NCI-H446 treated with DMSO at 0.1 percent for 48 hours (cell line): ENCODE data around the gene CENPS.
"Not testable (repeated sequence)": the region's sequence is repeated elsewhere in the genome, so short reads cannot be mapped to it uniquely, and the experiment has no call there.

Experiments
- DNase-seq: peaks from one replicate; lab custom pipeline; 2025; lab: John Stamatoyannopoulos, UW

CENPS gene

DNA sequence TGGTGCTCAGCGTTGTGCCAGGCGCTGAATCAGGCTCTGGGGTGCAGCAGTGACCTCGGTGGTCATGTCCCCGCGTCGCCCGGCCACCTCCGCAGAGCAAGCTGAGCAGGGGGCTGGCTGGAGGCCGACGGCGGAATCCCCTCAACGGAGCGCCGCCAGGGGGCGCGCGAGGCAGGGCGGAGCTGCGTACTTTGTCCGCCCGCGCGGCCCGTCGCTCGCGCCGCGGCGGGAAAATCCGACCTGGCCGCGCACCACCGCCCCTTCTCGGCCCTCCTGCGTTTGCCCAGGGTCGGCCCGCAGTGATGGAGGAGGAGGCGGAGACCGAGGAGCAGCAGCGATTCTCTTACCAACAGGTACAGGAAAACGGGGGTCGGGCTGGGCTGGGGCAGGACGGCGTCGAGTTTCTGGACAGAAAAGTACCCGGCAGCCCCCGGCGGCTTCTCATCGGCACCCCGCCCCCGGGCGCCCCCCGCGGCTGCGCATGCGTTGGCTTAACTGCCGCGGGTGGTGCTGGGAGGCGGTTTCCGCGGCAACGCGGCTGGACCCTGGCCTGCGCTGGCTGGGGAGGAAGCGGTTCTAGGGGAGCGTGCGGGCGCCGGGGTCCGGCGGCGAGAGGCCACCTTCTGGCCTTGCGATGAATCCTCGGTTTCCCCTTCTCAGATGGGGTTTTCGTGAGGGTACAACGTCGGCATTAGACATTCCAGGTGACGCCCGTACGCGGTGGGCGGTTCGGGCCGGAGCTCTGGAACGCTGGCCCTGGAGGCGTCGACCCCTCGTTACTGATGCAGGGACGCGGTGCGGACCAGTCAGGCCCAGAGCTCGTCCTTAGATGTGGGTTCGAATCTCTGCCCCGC lies at the start of gene CENPS:
CENPS (plus strand) TSS at position 218 of the 854 bp plus-strand sequence; CDS start at position 303, 85 bp downstream.
- DNase-seq, result peak; percentile 82

DNA sequence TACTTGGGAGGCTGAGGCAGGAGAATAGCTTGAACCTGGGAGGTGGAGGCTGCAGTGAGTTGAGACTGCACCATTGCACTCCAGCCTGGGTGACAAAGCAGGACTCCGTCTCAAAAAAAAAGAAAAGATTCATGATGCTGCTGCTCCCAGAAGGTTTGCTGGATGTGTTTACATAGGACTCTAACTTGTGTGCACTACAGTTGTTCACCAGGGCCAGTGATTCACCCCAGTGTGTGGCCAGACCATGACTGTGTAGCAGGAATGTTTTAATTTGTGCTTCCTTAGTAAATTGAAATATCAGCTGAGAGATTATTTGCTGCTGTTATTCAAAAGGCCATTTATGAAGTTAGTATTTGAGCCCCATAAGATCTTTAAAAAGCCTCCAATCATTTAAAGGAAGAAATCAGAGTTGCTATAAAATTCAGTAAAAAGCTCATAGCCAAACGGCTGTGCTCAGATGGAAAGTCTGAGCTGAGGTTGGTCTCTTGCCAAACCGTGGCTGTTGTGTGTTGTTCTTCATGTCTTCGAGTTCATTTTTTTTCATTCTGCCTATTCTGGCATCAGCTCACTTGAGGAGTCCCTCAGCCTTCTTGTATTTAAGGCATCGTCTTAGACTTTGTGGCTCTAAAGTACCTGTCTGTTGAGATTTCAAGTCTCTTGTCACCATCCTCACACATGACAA lies 49.5 kb upstream of the CENPS start:
- no peak for DNase-seq

DNA sequence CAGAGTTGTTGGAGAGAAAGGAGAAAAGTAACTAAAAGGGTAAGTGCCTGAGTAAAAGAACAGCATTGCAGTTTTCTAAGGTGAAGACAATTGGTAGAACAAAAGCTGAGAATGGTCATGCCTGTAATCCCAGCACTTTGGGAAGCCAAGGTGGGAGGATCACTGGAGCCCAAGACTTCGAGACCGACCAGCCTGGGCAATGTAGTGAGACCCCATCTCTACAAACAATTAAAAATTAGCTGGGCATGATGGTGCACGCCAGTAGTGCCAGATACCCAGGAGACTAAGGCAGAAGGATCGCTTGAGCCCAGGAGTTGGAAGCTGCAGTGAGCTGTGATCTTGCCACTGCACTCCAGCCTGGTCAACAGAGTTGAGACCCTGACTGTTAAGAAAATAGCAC lies 46.6 kb upstream of the CENPS start:
- no peak for DNase-seq

DNA sequence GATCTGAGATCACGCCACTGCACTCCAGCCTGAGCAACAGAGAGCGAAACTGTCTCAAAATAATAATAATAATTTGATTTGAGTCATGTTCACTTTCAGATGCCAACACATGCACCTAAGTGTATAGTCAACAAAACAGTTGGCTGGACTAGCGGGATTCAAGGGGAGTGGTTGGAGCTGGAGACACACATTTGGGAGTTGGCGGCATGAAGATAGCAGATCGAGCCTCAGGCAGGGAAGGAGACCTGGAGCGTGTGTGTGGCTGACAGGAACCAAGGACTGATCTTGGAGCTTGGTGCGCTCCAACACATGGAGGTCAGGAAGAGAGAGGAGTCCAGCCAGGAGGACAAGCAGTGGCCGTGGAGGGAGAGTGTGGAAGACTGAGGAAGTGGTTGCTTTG lies 46.0 kb upstream of the CENPS start:
- DNase-seq, result no peak

DNA sequence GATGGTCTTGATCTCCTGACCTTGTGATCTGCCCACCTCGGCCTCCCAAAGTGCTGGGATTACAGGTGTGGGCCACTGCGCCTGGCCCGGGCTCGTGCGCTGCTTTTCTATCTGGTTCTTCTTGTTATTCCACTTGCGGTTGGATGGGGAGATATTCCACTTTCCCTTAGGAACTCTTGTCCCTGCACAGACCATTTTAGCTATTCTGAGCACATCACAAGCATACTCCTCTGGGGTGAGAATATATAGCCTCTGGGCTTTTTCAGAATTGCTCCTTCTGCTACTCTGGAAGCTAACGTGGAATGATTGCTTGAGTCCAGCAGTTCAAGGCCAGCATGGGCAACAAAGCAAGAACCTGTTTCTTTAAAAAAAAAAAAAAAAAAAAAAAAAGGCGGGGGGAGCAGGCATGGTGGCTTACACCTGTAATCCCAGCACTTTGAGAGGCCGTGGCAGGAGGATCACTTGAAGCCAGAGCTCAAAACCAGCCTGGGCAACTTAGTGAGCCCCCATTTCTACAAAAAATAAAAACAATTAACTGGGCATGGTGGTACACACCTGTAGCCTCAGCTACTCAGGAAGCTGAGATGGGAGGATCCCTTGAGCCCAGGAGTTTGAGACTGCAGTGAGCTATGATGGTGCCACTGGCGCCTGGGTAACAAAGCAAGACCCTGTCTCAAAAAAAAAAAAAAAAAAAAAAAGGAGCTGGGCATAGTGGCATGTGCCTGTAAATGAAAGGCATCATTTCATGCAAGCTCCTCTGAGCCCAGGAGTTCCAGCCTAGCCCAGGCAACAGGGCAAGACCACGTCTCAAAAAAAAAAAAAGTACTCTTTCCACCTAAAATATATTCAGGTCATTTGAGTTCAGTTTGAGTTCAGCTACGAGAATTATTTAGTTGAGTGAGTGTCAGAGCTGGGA lies 43.2 kb upstream of the CENPS start:
- DNase-seq, result no peak

DNA sequence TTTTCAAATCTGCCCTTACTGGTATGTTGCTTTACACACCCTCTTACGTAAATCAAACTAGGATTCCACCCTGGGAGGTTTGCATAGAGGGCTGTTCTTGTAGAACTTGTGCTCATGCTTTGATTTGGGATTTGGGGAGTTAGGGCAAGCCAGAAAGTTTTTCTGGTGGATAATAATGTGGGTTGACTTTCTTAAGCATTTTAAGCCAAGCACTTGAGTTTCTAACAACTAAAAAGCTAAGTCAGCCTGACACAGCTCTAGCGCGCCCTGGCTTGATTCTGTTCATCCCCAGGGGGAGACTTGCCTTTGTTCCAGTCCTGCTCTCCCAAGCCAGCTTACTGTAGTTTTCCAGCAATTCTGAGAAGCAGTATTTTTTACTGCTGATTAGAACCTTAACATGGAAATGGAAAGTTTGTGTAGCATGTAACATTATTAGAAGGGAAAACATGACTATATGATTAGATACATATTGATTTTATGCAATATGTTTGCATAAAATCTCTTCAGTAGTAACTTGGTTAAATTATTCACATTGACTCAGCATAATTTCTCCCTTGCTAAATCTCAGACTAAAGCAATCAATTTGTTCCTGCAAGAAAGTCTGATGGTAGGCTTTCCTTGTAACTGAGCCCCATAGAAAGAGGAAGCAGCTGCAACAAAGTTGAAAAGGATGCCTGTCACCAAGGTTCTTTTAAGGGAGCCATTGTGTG lies 42.4 kb upstream of the CENPS start:
- DNase-seq, result no peak

DNA sequence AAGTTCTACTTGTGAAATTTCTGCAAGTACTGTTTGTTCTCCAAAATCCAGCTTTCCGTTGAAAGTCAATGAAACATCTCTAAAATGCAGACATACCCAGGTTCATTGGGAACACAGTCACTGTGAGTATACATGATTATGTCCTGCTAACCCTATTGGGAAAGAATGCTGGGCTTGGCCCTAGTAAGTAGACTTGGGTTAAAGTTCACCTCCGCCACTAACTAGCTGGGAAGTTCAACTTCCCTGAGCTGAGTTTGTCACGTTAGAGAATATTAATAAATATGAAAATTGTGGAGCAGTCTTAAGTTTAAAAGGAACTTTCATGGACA lies 41.9 kb upstream of the CENPS start:
- DNase-seq, result no peak

DNA sequence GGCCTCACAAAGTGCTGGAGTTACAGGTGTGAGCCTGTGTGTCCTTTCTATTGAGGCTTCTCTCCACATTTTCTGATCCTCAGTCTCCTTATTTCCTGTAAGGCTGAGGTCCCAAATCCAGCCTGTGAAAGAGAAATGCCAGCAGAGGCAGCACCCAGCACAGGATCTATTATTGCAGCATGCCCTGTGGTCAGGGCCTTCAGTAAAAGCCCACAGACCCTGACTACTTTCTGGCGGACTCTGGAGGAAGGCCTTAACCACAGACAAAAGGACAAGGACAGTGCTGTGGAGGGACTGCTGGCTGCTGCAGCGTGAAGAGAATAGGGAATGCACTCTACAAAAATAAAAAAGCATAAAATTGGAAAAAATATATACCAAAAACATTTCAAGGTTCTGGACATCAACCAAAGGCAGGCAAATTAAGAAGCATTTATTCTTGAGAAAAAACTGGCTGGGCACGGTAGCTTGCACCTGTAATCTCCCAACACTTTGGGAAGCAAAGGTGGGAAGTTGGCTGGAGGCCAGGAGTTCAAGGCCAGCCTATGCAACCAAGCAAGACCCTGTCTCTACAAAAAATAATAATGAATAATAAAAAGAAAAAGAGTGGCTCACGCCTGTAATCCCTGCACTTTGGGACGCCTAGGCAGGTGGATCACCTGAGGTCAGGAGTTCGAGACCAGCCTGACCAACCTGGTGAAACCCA lies 40.8 kb upstream of the CENPS start:
- DNase-seq, result no peak

DNA sequence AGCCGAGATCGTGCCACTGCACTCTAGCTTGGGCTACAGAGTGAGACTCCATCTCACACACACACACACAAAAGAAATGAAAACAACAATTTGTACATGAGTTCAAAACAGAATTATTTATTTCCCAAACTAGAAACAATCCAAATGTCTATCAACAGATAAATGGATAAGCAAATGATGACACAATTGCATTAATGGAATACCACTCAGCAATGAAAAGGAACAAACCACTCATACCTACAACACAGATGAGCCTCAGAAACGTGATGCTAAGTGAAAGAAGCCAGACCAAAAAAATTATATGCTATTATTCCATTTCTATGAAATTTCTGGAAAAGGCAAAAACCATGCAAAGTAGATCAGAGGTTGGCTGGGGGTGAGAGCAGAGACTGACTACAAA lies 33.4 kb upstream of the CENPS start:
- no peak for DNase-seq

DNA sequence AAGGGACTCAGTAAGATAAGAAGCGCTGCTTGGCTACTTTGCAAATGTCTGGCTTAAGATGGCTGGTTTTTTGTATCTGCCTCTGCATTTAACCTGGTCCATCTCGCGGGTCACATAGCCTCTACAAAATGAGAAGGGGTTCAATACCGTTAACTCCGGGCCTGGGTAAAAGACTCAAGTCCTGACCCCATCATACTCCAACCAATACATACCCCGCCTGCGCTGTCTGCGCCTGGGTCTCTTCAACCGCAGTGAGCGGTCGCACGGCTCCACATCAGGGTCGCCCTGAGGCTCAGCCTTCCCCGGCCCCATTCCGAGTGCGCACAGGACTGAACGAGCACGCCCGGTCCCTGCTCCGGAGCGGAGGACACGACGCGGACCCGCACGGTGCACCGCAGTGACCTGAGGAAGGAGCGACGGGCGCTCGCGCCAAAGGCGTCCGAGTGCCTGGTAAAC lies 31.9 kb upstream of the CENPS start:
- DNase-seq, result peak; percentile 49

DNA sequence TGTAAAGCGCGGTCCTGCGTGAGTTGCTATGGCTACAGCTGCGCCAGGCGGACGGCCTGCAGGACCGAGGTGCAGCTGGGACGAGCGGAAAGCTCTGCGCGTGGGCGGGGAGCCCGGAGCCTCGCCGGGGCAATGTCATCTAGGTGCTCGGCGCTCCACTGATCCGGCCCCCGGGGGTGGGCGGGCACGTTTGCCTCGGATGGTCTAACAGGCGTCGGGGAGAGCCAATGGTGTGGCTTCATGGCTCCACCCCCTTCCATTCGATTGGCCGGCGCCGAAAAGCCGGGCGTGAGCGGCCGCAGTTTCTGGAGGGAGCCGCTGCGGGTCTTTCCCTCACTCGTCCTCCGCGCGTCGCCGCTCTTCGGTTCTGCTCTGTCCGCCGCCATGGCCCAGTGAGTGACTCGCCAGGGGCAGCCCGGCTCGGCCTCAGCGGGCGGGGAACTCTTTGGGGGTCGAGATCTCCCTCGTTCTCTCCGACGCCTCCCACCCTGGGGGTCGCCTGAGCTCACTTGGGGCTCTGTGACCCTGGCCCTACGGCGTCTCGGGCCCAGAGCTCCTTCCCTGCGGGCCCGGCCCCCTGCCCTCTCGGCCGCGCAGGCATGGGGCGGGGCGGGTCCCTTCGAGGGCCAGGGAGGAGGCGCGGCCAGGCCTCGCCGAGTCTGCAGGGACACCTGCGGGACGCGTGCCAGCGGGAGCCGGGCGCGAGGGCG lies 31.3 kb upstream of the CENPS start, which contains the start of gene PGD:
PGD (plus strand) TSS at position 331 of the 710 bp plus-strand sequence; CDS start at position 385, 54 bp downstream.
- peak; percentile 97 for DNase-seq

DNA sequence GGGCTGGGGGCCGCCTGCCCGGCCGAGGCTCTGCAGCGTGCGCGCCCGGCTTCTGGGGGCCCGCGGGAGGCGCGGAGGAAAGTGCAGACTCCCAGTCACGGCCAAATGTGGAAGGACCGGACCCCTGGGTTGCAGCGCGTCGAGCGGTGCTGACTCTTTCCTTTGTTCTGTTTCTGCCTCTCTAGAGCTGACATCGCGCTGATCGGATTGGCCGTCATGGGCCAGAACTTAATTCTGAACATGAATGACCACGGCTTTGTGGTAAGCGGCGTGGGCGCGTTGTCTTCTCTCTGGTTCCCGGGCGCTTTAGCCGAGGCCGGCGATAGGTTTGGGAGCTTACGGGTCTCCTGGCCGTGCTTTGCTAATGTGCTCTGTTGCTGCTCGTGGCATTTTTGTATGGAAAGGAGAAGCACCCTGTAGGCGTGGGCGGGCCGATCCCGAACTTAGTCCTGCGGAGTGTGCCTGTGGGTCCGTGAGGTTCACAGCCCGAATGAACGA lies 30.7 kb upstream of the CENPS start:
- no peak for DNase-seq

DNA sequence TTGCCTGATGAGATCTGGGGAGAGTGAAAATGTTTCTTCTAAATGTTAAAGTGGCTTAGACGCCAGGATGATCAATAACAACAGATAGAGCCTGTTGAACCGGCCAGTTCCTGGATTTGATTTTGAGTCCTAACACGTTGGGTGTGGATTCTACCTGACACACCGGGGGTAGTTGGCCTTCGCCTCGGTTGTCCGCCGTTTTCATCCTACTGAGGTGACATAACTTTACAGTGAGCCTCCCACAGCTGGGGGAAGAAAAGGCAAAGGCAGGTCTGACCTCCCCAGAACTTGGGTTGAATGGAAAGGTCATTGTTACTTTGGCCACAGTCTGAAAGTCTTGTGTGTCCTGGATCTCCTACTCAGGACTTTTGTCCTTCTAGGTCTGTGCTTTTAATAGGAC lies 30.2 kb upstream of the CENPS start:
- DNase-seq, result no peak

DNA sequence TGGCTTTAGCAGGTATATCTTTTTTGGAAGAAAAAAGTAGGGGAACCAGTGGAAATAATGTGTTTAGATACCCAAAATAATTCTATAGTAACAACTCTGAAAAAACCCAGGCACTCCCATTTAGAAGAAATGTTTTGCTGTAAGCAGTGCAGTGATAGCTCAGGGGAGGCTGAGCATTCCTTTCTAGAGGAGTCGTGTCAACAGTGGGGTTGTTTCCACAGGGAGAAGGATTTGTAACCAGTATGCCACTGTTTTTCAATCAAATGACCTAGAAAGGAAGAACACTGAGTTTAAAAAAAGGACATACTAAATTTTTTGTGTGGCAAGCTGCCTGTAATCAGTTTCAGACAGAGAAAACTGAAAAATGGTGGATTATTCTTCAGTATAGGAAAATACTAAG lies 29.0 kb upstream of the CENPS start:
- no peak for DNase-seq

DNA sequence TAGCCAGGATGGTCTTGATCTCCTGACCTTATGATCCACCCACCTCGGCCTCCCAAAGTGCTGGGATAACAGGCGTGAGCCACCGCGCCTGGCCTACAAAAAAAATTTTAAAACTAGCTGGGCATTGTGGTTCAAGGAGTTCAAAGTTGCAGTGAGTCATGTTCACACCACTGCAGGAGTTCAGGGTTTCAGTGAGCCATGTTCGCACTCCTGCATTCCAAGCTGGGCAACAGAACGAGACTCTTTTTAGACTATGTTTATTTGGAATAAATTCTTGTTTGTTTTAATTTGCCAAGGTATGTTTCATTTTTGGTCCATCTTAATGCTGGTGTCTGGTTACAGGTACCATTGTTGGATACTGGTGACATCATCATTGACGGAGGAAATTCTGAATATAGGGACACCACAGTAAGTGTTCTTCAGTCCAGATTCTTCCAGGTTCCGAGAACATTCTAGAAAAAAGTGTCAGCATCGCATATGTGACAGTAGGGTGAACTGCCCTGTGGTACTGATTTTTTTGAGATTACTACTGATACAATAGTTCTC lies 27.4 kb upstream of the CENPS start:
- DNase-seq, result no peak

DNA sequence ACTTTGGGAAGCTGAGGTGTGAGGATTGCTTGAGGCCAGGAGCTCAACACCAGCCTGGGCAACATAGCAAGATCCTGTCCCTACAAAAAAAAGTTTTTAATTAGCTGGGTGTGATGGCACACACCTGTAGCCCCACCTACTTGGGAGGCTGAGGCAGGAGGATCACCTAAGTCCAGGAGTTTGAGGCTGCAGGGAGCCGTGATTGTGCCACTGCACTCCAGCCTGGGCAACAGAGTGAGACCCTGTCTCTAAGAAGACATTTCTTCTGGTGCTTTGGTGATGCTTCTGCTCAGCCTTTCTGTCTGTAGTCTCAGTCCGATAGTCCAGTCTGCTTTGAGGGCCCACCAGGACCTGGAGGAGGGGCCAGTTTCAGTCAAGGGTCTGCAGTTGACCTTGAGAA lies 23.0 kb upstream of the CENPS start:
- no peak for DNase-seq

DNA sequence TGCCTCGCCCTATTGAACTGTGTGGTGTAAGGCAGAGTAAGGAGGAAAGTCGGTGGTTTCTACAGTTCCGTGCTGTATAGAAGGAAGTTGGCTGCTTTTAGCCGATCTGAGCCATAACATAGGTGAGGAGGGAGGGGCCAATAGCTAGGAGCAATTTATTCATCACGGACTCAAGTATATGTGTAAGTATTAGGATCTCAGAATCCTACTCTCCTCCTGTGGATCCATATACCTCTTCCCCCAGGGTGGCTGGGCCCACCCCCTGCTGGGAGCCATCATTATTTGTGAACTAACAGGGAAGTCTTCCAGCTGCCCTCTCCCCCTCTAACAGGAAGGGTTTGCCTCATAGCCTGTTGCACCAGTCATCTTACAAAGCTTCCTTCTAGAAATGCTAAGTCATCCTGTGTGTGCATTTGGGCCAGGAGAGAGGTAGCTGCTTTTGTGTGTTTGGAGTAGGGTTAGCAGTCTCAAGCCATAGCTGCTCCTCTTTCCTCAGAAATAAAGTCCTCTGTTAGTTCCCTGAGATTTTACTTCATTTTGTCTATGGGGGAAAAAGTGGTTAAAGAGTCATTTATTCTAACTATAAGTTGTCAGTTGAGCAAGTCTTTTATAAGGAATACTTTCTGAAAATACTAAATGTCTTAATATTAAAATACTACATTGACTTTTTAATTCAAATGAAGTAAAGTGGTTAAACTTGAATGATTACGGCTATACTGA lies 14.9 kb upstream of the CENPS start:
- DNase-seq, result no peak

DNA sequence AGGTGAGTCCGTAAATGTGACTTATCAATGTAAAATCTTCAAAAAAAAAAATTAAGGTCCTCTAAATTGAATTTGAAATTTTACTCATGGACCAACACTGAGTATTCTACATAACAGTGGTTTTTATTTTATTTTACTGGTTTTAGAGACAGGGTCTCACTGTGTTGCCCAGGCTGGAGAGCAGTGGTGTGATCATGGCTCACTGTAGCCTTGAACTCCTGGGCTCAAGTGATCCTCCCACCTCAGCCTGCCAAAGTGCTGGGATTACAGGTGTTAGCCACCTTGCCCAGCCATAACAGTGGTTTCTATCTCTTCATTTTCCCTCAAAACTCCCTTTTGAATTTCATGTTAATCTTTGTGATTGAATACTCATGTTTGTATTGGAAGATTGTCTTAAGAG lies 14.3 kb upstream of the CENPS start:
- DNase-seq, result not testable (repeated sequence)

DNA sequence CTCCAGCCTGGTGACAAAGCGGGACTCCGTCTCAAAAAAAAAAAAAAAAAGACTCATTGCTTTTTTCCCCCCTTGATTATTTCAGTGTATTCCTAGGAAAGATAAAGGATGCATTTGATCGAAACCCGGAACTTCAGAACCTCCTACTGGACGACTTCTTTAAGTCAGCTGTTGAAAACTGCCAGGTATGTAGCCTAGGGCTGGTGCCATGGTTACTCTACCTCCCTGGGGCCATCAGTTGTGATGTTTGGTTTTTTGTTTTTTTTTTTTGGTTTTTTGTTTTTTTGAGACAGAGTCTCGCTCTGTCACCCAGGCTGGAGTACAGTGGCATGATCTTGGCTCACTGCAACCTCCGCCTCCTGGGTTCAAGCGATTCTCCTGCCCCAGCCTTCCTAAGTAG lies 11.5 kb upstream of the CENPS start:
- not testable (repeated sequence) for DNase-seq
